GM18867 (cell line): ENCODE results near the gene IRX4.

Experiments used
- ATAC-seq: cut with Tn5 transposase; IDR thresholded peaks from one replicate; pipeline ENCODE4 v1.9.1; 2021; ENCODE audit warnings: mild to moderate bottlenecking, moderate library complexity; ENCODE audit not compliant: unreplicated experiment

Gene IRX4

DNA sequence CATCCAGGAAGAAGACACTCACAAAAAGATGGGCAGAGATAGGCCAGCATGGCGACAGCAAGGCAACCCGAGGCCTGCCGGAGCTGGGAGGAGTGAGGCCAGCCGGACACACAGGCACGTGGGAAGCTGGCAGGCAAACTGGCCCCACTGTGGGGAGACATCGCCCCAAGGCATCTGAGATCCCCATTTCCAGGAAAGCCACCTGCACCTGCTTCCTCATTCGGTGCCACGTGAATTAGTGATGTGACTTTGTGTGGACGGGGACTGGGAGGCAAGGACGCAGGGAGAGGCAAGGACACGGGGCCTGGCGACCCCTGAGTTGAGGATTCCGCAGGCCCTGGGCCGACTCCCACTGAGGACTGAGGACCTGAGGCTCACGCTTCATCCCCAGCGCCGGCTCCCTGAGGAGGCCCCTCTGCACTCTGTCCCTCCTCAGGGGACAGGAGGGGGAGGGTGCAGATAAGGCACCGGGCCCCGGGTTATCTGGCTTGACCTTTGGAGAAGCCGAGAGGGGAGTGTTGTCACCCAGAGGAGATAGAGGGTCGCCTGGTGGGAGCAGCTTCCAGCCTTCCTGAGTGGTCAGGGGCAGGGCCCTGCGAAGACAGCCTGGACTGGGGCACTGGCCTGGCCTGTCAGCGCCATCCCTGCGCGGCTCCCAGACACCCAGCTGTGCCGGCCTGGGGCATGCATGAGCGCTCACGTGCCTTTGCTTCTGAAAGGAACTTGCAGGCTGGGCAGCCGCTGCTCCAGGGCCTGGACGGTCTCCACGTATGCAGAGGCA is 41.8 kb downstream of the IRX4 start:
- no peak for ATAC-seq

DNA sequence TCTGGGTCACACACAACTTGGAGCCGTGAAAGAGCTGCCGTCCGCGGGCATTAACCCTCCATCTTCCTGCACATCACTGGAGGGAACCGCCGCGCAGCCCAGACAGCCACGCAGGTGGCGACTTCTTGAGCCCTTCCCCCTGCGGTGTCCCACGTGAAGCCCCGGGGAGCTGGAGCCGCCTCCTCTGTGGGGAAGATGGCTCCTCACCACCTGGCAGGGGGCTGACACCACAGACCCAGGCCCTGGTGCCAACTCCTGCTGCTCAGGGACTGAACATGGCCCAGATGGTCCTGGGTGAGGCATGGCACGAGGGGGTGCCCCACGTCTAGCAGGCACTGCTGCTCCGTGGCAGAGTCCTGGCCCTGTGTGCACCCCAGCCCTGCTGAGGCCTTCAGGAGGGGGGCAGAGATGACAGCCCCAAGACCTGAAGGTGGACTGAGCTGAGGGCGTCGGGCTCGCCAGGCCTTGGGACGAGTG is 42.6 kb downstream of the IRX4 start:
- no peak for ATAC-seq

DNA sequence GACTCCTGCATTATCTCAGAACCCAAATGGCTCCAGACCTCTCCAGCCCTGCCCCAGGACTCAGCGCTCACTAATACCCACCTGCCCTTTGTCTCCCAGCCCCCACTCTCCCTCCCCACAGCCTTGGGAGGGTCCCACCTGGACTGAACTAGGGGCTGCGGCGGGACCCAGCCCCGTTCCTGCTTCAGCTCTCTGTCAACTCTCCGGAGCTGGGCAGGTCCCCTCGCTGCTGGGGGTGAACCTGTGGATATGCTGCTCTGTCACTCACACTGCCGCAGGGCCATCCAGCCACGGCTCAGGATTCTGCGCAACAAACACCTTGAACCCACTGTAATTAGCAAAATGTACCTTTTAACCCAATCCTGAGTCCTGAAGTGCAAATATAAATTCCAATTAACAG is 44.7 kb downstream of the IRX4 start:
- ATAC-seq: no peak

DNA sequence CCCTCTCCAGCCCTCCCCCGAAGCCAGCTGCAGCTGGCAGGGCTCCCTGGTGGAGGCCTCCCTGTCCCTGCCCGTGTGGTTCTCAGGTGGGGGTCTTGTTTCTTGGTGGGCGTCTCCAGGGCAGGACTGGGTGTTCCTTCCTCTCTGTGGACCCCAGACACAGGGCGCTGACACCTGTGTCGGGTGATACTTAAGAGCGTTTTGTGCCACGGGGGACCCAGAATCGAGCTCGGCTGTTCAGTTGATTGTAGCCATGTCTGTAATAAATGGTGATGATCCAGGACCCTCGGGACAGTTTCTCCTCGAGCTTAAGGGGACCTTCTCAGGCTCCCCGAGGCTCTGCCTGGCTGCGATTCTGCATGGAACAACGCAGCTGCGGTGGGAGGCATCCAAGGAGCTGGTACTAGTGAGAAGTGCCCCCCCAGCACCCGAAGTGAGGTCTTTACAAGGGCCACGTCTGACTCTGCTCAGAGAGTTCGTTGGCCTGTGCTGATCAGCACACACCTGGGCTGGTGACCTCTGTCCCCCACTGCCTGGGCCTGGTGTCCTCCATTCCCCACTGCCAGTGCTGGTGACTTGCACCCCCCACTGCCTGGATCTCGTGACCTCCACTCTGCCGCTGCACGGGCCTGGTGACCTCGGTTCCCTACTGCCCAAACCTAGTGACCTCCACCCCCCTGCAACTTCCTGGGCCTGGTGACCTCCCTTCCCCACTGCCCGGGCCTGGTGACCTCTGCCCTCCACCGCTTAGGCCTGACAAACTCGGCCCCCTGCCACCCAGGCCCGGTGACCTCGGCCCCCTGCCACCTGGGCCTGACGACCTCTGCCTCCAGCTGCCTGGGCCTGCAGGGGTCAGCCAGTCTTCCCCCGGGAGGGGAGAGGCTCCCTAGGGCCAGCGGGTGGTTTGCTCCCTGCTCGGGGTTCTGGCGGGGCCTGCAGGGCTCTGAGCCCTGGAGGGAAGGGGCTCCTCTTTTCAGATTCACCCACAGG is 45.5 kb downstream of the IRX4 start:
- ATAC-seq: no peak

GRCh38 chr5:1836176-1836890 is 46.4 kb downstream of the IRX4 start:
- no peak for ATAC-seq

DNA sequence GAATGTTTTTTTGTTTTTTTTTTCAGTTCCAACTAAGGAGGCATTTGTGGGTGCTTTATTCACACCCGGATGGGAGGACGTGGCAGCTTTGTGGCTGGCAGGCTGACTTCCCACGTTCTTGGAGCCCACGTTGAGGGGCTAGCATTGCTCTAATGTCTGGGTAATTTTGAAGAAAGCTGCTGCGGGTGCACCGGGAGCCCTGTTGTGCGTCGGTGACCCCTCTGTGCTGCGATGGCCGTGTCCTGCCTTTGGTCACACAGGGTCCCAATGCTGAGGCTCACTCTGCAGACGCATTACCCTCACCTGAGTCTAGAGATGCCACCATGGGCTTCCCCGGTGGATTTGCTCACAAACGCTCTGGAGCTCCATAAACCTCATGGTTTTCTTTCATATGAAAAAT is 47.3 kb downstream of the IRX4 start:
- ATAC-seq: no peak

GRCh38 chr5:1834721-1835429 is 47.9 kb downstream of the IRX4 start:
- no peak for ATAC-seq

GRCh38 chr5:1834022-1834551 is 48.6 kb downstream of the IRX4 start:
- no peak for ATAC-seq

DNA sequence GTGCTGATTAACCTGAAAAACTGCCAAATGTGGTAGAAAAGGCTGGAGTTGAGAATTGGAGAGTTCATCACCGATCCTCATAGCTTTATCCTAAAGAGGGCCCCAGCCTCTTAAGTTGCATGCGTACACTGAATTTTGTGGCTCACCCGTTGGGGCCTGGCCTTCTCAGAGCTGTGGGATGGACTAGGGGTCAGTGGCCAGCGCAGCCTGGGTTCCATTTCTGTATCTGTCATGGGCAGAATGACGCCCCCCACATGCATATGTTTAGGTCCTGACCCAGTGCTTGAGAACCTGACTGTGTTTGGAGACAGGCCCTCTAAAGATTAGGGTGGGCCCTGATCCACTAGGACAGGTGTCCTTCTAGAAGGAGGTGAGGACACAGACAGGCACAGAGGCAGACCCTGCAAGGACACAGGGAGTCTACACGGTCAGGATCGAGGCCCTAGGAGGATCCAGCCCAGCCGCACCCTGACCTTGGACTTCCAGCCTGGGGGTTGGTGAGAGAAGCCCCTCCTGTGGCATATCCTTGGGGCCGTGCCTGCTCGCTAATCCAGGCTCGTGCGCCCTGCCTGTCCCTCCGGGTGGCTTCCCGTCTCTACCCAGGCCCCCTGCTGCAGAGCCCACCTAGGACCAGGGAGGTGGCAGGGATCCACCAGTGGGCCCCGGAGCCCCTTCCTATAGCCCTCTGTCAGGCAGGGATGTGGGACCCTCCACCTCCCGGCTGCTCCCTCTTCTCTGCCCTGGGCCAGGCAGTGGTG is 49.3 kb downstream of the IRX4 start:
- no peak for ATAC-seq

- ATAC-seq: no peak
These were observed 50.0 kb downstream of the IRX4 start for GRCh38 chr5:1832511-1833250.

DNA sequence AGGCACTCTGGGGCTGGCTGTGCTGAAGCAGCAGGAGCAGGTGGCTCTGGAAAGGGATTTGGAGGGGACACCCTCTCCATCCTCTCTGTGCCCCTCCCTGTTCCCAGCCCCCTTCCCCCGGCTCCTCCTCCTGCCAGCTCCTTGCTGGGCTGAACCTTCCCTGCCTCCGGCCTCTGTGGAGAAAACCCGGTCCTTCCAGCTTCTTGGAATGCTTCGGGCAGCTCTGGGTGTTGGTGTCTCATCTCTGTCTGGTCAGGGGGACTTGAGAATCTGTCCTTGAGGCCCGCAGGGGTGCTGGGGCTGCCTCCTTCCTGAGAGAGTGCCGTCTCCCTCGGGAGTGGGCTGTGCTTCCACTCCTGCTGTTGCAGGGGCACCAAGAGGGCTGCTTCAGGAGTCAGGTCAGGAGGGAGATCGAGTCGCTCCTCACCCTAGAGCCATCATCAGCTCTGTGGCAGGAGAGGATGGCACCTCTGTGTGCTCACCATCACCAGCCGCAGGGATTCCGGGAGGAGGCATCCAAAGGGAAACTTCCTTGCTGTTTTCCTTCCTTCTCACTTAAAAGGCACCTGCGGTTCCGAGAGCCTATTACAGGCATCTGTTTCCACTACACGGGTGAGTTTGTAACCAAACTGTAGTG is 50.9 kb downstream of the IRX4 start:
- no peak for ATAC-seq

GRCh38 chr5:1831257-1831656 is 51.5 kb downstream of the IRX4 start:
- ATAC-seq: no peak

- ATAC-seq: no peak
These were observed 52.0 kb downstream of the IRX4 start for GRCh38 chr5:1830571-1831228.

DNA sequence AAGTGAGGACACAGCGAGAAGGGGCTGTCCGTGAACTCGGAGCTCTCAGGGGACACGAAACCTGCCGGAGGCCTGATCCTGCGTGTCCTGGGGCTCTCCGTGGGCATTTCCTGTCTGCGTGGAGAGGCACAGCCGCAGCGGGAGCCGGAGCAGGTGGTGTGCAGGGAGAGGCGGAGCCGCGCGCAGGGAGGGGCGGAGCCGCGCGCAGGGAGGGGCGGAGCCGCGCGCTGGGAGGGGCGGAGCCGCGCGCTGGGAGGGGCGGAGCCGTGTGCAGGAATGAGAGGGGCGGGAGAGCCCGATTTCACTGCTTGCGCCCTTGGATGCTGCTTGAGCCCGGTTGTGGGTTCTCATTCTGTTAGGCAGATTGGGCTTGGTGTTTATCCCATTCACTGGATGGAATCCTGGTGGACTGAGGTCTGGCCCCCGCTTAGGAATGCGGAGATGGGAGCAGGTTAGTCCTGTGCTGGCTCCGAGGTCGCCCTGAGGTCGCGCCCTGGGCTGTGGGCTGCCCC is 54.8 kb downstream of the IRX4 start:
- ATAC-seq: no peak
